ENCODE measurements around the gene CACNA1E. TPM values are rescaled to one million over a fixed set of nuclear protein-coding genes. Genes with fewer than 3 reads are reported as not detected.
"Not testable (repeated sequence)": the region's sequence is repeated elsewhere in the genome, so short reads cannot be mapped to it uniquely, and the experiment has no call there.

Gene CACNA1E
- total RNA-seq, 2 donors from 2014 or later, result 0.02 TPM; not detected in 1

DNA sequence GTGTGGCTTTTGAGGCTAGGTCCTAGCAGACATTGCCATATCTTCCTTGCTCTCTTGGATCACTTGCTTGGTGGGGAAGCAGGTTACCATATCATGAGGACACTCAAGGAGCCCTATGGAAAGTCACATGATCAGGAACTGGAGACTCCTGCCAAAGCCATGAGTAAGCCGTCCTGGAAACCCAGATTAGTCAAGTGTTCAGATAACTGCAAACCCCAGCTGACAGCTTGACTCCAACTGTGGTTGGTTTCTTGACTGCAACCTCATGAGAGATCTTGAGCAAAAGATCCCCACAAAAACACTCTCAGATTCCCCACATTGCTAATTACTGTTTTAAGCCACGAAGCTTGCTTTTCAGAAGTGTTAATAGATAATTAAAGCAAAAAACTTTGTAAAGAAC, 58.6 kb downstream of the CACNA1E start:
- ATAC-seq (replicated peaks in 1 of 2) (no peak), DNase-seq (no peak)
- Mint-ChIP-seq H3K9me3 (no peaks in the 10 kb centered on the region), H3K36me3 (ENCODE audit: insufficient read depth in 2 of 2) (no peaks in the 10 kb centered on the region), H3K27me3 (ENCODE audit: low read depth) (peaks cover 39% of the 10 kb centered on the region), H3K27ac (no peak overlapping the region), H3K4me1 (ENCODE audit: low read depth) (no peaks in the 10 kb centered on the region), H3K4me3 (no peak overlapping the region)

DNA sequence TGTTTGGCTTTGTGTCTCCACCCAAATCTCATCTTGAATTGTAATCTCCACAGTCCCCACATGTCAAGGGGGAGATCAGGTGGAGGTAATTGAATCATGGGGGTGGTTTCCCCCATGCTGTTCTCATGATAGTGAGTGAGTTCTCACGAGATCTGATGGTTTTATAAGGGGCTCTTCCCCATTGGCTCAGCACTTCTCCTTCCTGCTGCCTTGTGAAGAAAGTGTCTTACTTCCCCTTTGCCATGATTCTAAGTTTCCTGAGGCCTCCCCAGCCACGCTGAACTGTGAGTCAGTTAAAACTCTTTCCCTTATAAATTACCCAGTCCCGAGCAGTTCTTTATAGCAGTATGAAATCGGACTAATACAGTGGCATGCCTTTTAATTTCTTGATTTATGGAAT, 59.1 kb downstream of the CACNA1E start:
- H3K27me3 Mint-ChIP-seq (ENCODE audit: low read depth), result peaks cover 39% of the 10 kb centered on the region

DNA sequence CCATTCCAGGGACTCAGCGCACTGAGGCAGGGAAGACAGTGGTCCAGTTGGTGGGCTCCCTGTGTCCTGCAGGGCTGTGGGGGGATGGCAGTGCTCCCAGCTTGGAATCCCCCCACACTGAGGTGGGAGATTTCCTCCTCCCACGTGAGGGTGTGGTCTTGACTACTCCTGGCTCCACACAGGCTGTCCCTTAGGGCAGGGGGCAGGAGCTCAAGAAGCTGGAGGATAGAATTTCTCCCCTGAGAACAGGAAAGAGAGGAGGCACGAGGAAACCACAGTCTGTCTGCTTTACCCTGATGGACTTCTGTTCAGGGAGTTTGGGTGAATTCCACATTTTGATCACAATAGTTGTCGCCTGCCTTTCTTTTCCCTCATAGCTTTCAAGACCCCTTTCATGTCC, 62.1 kb downstream of the CACNA1E start:
- no peaks in the 10 kb centered on the region for H3K9me3 Mint-ChIP-seq
- H3K27ac Mint-ChIP-seq, result no peak overlapping the region
- H3K36me3 Mint-ChIP-seq (ENCODE audit: insufficient read depth in 2 of 2), result no peaks in the 10 kb centered on the region
- H3K27me3 Mint-ChIP-seq (ENCODE audit: low read depth), result peaks cover 43% of the 10 kb centered on the region
- H3K4me3 Mint-ChIP-seq, result no peak overlapping the region
- DNase-seq (no peak), ATAC-seq (replicated peaks in 1 of 2) (no peak)
- no peaks in the 10 kb centered on the region for H3K4me1 Mint-ChIP-seq (ENCODE audit: low read depth)

More for the DNA sequence above, 59.1 kb downstream of the CACNA1E start:
- not testable (repeated sequence) for ATAC-seq (replicated peaks in 1 of 2); H3K27ac Mint-ChIP-seq; DNase-seq; H3K4me1 Mint-ChIP-seq (ENCODE audit: low read depth); H3K4me3 Mint-ChIP-seq; H3K36me3 Mint-ChIP-seq (ENCODE audit: insufficient read depth in 2 of 2); H3K9me3 Mint-ChIP-seq

DNA sequence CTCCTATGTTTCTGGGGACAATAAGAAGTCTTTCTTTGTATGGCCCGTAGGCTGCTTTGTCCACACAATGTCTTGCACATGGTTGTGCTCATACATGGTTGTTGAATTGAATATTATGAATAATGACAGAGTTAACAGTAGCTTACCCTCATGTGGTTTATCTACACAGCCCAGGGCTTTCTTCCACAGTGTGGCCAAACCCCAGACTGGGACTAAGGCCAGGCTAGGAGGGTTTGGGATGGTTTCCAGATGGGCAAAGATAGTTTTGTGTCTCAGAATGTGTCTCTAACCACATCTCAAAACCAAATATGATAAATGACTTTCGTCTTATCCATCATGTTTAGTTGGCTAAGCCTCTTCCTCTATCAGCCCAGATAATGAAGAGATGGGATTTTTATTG, 65.2 kb downstream of the CACNA1E start:
- DNase-seq, result no peak
- no peak overlapping the region for H3K4me3 Mint-ChIP-seq
- H3K9me3 Mint-ChIP-seq, result no peaks in the 10 kb centered on the region
- no peaks in the 10 kb centered on the region for H3K36me3 Mint-ChIP-seq (ENCODE audit: insufficient read depth in 2 of 2)
- peaks cover 44% of the 10 kb centered on the region for H3K27me3 Mint-ChIP-seq (ENCODE audit: low read depth)
- no peaks in the 10 kb centered on the region for H3K4me1 Mint-ChIP-seq (ENCODE audit: low read depth)
- no peak overlapping the region for H3K27ac Mint-ChIP-seq
- no peak for ATAC-seq (replicated peaks in 1 of 2)

DNA sequence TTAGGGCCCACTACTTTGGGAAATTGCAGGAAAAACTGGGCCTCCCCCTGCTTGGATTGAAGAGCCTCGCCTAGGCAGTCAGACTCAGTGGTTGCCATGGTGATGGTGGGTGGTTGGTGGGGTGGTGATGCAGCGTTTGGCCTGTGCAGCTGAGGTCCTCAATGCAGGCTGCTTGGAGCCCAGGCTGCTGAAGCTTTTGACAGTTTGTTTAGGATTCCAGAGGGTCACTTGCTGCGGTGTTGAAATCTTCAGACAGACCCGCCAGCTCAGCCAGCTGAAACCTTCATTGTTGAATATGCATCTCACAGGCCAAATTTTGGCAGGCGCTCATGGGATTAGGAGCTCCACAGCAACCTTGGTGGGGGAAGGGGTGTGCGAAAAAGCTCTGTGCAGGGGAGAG, 67.9 kb downstream of the CACNA1E start:
- no peak for ATAC-seq (replicated peaks in 1 of 2)
- Mint-ChIP-seq H3K36me3 (ENCODE audit: insufficient read depth in 2 of 2) (no peaks in the 10 kb centered on the region), H3K9me3 (no peaks in the 10 kb centered on the region), H3K27ac (no peak overlapping the region), H3K4me3 (no peak overlapping the region), H3K4me1 (ENCODE audit: low read depth) (no peaks in the 10 kb centered on the region), H3K27me3 (ENCODE audit: low read depth) (peaks cover 32% of the 10 kb centered on the region)
- DNase-seq, result no peak

DNA sequence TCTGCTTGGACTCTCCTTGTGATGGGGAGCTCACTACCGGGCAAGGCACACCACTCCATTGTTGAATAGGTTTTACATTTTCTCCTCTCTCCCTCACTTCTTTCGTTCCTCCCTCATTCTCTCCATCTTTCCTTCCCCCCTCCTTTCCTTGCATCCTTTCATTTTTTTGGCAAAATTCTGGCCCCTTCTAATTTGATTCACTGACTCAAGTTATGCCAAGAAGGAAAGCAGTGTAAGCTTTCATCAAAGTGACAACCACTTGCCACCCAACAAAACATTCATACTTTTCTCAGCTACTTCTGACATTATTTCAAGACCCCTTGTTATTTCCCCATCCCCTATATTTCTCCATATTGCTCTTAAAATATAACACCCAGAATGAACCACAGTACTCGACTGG, 68.4 kb downstream of the CACNA1E start:
- Mint-ChIP-seq H3K9me3 (no peaks in the 10 kb centered on the region), H3K36me3 (ENCODE audit: insufficient read depth in 2 of 2) (no peaks in the 10 kb centered on the region), H3K4me1 (ENCODE audit: low read depth) (no peaks in the 10 kb centered on the region), H3K27me3 (ENCODE audit: low read depth) (peaks cover 27% of the 10 kb centered on the region), H3K27ac (no peak overlapping the region), H3K4me3 (no peak overlapping the region)
- no peak for DNase-seq
- no peak for ATAC-seq (replicated peaks in 1 of 2)

DNA sequence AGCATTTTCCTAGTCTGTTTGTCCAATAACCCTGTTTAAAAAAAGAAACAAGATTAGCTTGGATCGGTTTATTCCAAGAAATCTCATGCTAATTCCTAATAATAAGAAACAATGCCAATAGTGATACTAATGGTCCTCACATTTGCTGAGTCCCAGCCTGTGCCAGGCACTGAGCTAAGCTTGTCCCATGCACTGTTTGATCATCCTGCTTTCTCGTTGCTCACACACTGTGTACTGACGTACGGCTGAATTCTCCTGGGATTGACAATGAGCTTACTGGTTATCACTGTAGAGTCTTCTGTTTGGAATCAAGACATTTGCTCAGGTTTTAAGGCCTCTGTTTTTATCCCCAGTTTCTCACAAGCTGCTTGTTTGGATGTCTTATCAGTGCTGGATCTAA, 71.1 kb downstream of the CACNA1E start:
- Mint-ChIP-seq H3K4me1 (ENCODE audit: low read depth) (no peaks in the 10 kb centered on the region), H3K36me3 (ENCODE audit: insufficient read depth in 2 of 2) (no peaks in the 10 kb centered on the region), H3K27ac (no peak overlapping the region), H3K9me3 (no peaks in the 10 kb centered on the region), H3K4me3 (no peak overlapping the region), H3K27me3 (ENCODE audit: low read depth) (peaks cover 8% of the 10 kb centered on the region)
- ATAC-seq (replicated peaks in 1 of 2) (no peak), DNase-seq (no peak)

DNA sequence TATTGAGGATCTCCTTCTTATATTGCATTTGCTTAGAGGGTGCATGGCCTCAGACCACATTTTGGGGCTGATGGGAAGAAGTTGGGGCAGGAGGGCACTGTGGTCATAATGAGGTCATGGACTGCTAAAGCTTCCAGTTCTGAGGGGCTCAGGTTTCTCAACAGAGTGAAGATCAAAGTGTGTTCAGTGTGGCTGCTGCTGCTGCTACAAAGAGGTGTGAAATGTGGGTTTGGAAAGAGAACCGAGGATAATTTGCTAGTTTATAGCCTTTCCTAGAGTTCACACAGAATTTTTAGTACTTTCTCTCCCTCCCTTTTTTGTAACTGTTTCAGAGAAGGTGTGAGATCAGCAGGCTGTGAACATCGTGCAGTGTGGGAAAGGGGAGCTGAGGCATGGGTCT, 73.3 kb downstream of the CACNA1E start:
- Mint-ChIP-seq H3K9me3 (no peaks in the 10 kb centered on the region), H3K36me3 (ENCODE audit: insufficient read depth in 2 of 2) (no peaks in the 10 kb centered on the region), H3K4me3 (no peak overlapping the region), H3K27ac (no peak overlapping the region), H3K27me3 (ENCODE audit: low read depth) (peaks cover 6% of the 10 kb centered on the region), H3K4me1 (ENCODE audit: low read depth) (no peaks in the 10 kb centered on the region)
- DNase-seq (no peak), ATAC-seq (replicated peaks in 1 of 2) (no peak)

DNA sequence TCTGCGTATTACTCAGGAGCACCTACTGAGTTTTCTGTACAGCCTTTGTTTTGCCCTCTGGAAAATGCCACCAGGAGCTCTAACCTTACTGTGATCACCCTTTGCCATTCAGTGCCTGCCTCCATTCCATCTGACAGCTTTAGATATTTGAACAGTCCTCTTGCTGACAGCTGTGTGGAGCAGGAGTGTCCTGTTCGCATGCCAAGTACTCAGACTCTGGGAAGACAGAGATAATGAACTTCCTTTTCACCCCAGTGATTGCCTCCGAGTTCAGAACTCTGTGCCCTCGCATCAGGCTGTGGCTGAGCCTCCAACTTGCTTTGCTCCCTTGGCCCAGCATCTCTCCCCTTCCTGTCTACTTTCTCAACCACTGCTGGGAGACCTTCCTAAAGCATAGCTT, 74.0 kb downstream of the CACNA1E start:
- no peak overlapping the region for H3K4me3 Mint-ChIP-seq
- H3K36me3 Mint-ChIP-seq (ENCODE audit: insufficient read depth in 2 of 2), result no peaks in the 10 kb centered on the region
- H3K9me3 Mint-ChIP-seq, result no peaks in the 10 kb centered on the region
- no peak overlapping the region for H3K27ac Mint-ChIP-seq
- no peak for DNase-seq
- no peaks in the 10 kb centered on the region for H3K4me1 Mint-ChIP-seq (ENCODE audit: low read depth)
- no peaks in the 10 kb centered on the region for H3K27me3 Mint-ChIP-seq (ENCODE audit: low read depth)
- ATAC-seq (replicated peaks in 1 of 2), result no peak

DNA sequence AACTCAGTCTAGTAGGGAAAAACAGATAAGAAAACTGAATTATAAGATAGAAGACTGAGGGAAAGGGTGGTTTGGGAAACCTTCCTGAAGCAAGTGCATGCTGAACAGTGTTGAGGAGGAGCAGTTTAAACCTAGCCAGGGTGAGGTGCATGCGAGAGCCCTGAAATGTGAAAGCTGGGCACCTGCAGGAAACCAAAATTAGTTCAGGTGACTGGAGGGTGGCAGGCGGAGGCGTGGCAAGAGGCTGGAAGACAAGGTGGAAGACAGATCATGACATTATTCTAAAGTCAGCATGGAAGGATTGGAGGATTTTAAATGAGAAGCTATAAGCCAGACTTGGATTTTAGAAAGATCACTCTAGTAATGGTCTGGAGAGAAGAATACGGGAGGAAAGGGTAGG, 75.1 kb downstream of the CACNA1E start:
- no peak for ATAC-seq (replicated peaks in 1 of 2)
- Mint-ChIP-seq H3K4me3 (no peak overlapping the region), H3K4me1 (ENCODE audit: low read depth) (no peaks in the 10 kb centered on the region), H3K27ac (no peak overlapping the region), H3K9me3 (no peaks in the 10 kb centered on the region), H3K36me3 (ENCODE audit: insufficient read depth in 2 of 2) (no peaks in the 10 kb centered on the region), H3K27me3 (ENCODE audit: low read depth) (no peaks in the 10 kb centered on the region)
- DNase-seq, result no peak

DNA sequence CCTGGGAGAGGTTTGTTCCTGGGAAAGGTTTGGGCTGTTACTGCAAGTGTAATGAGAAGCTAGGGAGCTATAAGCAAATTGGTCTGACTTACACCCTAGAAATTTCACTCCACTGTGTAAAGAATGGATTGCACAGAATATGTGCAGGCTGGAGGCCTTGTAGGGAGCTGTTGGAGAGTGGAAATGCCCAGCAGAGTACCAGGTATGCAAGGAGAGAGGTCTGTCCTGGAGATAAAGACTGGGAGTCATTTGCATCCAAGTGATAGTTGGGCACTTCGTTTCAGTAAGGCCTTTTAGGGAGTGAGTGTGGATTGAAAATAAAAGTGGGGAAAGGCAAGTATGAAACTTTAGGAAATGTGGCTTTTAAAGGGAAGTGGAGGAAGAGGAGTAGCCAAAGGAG, 75.8 kb downstream of the CACNA1E start:
- H3K4me3 Mint-ChIP-seq, result no peak overlapping the region
- no peak for DNase-seq
- H3K9me3 Mint-ChIP-seq, result no peaks in the 10 kb centered on the region
- no peak for ATAC-seq (replicated peaks in 1 of 2)
- H3K36me3 Mint-ChIP-seq (ENCODE audit: insufficient read depth in 2 of 2), result no peaks in the 10 kb centered on the region
- no peaks in the 10 kb centered on the region for H3K27me3 Mint-ChIP-seq (ENCODE audit: low read depth)
- H3K4me1 Mint-ChIP-seq (ENCODE audit: low read depth), result no peaks in the 10 kb centered on the region
- H3K27ac Mint-ChIP-seq, result no peak overlapping the region

DNA sequence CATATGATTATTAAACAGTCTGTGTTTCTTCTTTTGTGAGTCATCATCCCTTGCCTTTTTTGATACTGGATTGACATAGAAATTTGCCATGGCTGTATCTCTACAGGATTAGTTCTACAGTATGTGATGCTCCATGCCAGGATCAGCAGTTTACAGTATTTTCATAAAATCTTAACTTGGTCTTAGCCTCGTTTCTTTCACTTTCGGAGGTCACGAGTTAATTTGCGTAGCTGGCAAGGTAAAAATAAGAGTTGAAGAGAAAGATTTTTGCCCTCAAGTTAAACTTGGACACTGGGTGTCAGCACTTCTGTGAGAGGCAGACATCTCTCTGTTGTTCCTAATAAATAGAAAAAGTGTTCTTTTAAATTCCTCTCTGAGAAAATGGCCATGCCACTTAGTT, 79.1 kb downstream of the CACNA1E start:
- no peaks in the 10 kb centered on the region for H3K9me3 Mint-ChIP-seq
- no peak overlapping the region for H3K4me3 Mint-ChIP-seq
- DNase-seq (no peak), ATAC-seq (replicated peaks in 1 of 2) (no peak)
- no peaks in the 10 kb centered on the region for H3K4me1 Mint-ChIP-seq (ENCODE audit: low read depth)
- H3K27me3 Mint-ChIP-seq (ENCODE audit: low read depth), result peaks cover 17% of the 10 kb centered on the region
- no peaks in the 10 kb centered on the region for H3K36me3 Mint-ChIP-seq (ENCODE audit: insufficient read depth in 2 of 2)
- no peak overlapping the region for H3K27ac Mint-ChIP-seq

DNA sequence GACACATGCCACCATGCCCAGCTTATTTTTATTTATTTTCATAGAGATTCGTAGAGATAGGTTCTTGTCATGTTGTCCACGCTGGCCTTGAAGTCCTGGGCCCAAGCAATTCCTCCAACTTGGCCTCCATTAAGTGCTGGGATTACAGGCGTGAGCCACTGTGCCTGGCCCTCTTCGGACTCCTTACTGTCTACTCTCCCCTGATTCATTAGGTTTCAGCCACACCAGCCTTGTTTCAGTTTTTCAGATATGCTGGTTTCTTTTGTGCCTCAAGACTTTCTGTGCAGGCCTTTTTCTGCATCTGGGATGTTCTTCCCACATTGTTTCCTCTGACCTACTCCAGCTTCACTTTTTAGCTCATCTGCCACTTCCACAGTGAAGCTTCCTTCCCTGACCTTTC, 85.4 kb downstream of the CACNA1E start:
- no peak overlapping the region for H3K4me3 Mint-ChIP-seq
- H3K4me1 Mint-ChIP-seq (ENCODE audit: low read depth), result no peaks in the 10 kb centered on the region
- DNase-seq (no peak), ATAC-seq (replicated peaks in 1 of 2) (no peak)
- peaks cover 34% of the 10 kb centered on the region for H3K27me3 Mint-ChIP-seq (ENCODE audit: low read depth)
- H3K36me3 Mint-ChIP-seq (ENCODE audit: insufficient read depth in 2 of 2), result no peaks in the 10 kb centered on the region
- no peaks in the 10 kb centered on the region for H3K9me3 Mint-ChIP-seq
- H3K27ac Mint-ChIP-seq, result no peak overlapping the region

DNA sequence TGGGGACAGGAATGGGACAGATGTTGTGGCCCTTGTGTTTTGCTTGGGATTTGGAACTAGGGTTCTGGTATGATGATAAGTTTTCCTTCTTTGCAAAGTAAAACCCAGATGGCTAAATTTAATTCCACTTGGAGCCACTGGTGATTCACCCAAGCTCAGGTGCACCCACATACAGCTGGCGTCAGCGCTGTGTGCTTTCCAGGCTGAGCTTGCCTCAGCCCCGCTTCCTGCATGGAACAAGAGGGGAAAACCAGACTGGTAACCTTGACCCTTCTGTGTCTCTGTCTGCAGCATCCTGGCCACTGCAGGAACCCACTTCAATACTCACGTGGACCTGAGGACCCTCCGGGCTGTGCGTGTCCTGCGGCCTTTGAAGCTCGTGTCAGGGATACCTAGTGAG, 94.2 kb downstream of the CACNA1E start:
- no peak for ATAC-seq (replicated peaks in 1 of 2)
- H3K27me3 Mint-ChIP-seq (ENCODE audit: low read depth), result peaks cover 26% of the 10 kb centered on the region
- H3K27ac Mint-ChIP-seq, result no peak overlapping the region
- H3K4me3 Mint-ChIP-seq, result no peak overlapping the region
- no peaks in the 10 kb centered on the region for H3K9me3 Mint-ChIP-seq
- no peaks in the 10 kb centered on the region for H3K4me1 Mint-ChIP-seq (ENCODE audit: low read depth)
- no peaks in the 10 kb centered on the region for H3K36me3 Mint-ChIP-seq (ENCODE audit: insufficient read depth in 2 of 2)
- DNase-seq, result no peak

DNA sequence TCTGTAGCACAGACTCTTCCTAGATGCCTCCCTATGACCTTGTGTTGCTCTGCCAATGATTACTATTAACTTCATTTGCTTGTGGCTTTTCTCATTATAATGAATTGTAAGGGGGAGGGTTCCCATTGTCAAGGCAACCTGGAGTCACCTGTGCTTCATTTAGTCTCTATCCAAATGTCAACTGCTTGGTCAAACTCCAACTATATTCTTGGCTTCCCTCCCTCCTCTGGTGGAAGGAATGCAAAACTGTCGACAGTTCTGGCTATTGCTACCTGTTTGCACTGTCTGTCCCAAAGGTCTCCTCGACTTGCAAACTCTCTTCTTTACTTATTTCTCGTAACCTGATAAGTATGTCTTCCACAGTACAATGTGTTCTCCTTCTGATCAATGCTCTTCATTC, 100.3 kb downstream of the CACNA1E start:
- Mint-ChIP-seq H3K27ac (no peak overlapping the region), H3K27me3 (ENCODE audit: low read depth) (peaks cover 11% of the 10 kb centered on the region), H3K4me3 (no peak overlapping the region), H3K9me3 (no peaks in the 10 kb centered on the region), H3K4me1 (ENCODE audit: low read depth) (no peaks in the 10 kb centered on the region), H3K36me3 (ENCODE audit: insufficient read depth in 2 of 2) (no peaks in the 10 kb centered on the region)
- DNase-seq (no peak), ATAC-seq (replicated peaks in 1 of 2) (no peak)

All from activated T-cell treated with anti-CD3 and anti-CD28 coated beads, Interleukin-2, amount 50 U/mL, for 72 hours (primary cell).